ENCODE results near the gene DCN.

DCN gene

DNA sequence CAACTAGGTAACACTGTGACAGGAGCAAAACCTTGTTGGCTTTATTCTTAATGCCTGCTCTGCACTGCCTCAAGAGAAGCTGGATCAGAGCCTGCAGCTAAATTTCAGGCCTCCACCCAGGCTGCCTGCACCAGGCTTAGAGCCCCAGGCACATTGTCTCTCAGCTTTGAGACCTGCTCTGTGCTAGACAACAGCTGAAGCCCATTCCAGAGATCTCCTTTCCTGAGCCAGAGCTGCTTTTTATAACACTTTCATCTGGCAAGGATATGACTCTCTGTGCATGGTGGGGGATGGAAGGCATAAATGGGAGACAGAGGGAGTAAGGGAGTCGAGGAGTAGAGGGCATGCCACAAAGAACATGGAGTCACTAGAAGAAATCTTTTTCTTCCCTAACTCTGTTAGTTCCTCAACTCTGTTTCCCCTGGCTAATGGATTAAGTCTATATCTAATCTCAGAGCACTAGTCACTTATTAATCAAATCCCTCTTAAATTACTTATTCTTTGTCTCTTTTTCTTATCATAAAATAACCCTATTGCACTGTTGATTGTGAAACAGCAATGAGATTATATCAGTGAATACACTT is 44.2 kb downstream of the DCN start:
- DNase-seq (ENCODE audit: low read depth in 2 of 2): no peak

DNA sequence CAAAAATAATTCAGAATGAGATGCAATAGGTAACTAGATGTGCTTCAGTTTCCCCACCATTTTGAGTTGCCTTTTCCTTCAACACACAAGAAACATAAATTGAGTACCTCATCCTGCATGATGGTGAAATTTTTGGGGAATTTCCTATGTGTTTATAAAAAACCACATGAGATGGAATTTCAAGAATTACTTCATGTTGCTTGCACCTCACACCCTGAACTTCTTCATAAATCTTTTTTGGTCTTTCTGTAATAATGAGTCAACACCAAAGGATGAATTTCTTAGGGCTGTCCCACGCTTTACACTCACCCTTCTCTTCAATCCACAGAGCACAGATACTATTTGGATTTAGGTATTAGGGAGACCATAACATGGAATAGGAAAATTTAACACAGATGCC is 48.7 kb downstream of the DCN start:
- no peak for DNase-seq (ENCODE audit: low read depth in 2 of 2)

DNA sequence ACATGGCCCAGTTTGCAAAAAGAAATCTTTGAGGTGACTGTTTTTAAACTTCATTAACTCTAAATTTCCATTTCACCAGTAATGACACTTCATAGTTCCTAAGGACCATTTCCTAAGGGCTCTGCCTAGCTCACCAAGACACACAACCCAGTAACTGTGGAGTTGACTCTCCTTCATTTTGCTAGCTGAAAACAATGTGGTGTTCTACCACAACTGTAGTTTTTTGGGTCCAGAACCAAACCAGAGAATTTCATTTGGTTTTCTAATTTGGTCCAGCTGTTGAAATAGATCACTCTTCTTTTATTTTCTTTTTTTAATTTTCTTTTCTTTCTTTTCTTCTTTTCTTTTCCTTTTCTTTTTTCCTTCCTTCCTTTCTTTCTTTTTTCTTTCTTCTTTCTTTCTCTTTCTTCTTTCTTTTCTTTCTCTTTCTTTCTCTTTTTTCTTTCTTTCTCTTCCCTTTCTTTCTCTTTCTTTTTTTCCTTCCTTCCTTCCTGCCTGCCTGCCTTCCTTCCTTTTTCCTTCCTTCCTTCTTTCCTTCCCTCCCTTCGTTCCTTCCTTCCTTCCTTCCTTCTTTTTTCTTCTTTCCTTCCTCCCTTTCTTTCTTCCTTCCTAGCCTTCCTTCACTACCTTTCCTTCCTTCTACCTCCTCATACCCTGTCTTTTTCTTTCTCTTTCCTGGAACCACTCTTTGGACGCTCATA is 52.8 kb downstream of the DCN start:
- DNase-seq (ENCODE audit: low read depth in 2 of 2): no peak

DNA sequence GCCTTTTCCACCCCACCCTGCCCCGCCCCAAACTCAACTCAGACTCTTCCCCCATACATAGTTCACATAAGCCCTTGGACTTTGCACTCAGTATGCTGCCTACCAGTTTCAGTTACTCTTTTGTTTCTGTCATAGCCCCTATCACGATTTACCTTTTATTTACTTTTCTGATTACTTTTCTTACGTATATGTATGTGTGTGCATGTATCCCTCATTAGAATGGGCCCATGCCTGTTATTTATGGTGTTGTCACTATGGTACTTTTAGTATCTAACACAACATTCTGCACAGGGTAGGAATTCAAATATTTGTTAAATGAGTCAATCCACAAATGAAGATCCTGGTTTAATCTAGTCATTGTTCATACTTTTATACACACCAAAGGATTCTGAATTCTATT is 54.9 kb downstream of the DCN start:
- no peak for DNase-seq (ENCODE audit: low read depth in 2 of 2)

DNA sequence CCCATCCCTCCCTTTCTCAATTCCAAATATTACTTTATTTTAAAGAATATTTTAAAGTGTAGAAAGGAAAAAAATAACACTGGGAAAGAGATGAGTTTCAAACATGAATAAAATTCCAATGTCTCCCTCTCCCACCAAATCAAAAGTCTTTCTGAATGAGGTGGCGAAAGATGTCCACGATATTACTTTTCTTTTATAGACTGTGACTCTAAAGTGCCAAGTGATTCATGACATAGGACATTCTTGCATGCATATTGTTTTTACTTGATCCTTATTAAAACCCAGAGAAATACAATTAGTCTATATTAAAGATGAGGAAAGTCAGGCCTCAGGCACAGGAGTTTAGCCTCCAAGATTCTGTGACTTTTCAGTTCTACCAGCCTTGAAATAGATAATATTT is 55.3 kb downstream of the DCN start:
- no peak for DNase-seq (ENCODE audit: low read depth in 2 of 2)

DNA sequence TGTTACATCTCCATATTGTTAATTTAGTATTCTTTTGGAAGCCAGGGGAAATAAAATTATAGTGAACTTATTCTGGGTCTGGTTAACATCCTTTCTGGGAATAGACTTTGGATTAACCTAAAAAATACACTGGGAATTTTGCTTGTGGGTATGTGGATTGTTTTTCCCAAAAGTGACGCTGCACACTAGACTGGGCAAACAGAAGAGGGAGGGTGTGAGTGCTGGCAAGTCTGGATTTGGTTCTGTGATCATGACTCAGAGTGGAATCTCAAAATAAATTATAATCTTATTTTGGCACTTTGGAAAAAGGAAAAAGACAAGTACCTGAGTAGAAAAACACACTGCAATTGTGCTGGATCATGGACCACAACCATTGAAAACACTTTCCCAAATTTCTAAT is 56.1 kb downstream of the DCN start:
- DNase-seq (ENCODE audit: low read depth in 2 of 2): no peak

DNA sequence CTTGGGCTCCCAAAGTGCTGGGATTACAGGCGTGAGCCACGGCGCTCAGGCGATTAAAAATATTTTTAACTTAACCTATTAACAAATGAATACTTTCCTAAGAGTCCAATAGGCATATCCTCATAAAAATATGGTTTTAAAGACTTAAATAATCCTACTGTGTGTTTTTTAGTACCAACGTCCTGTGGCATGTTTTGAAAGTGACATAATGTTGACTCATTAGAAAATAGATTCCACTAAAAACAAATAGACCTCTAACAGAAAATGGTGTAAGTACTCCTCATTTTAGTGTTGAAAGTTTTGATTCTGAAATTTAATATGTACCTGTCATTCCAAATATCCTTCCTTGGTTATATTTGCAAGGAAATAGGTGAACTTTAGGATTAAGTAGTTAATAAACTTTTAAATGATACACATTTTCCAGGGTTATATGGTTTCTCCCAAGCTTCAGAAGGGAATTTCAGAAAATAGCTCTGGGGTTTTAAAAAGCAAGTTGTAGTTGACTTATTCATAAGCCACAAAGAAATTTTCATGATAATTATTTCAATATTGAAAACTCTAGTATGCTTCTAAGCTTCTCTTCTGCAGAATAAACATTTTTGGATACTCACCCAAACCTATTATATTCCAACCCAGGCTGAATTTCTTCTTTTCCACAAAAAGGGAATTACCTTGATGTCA is 59.2 kb downstream of the DCN start:
- DNase-seq (ENCODE audit: low read depth in 2 of 2): no peak

DNA sequence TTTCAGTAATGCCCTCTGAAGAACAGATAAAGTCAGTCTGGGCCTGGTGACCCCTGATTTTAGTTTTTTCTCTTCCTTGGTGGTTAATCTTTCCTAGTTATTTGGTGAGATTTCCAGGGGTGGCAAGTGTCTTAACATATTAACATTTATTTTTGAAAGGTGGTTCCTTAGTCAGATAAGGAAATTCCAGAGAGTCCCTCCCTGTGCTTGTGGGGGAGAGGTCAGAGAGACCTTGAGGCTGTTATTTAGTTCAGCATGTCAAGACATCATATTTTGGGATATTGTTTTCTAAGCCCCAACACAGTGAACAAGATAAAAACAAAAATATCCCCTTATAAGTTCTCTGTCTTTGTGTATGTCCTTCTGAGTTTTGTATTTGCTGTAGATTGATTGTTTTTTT is 61.8 kb downstream of the DCN start:
- no peak for DNase-seq (ENCODE audit: low read depth in 2 of 2)

DNA sequence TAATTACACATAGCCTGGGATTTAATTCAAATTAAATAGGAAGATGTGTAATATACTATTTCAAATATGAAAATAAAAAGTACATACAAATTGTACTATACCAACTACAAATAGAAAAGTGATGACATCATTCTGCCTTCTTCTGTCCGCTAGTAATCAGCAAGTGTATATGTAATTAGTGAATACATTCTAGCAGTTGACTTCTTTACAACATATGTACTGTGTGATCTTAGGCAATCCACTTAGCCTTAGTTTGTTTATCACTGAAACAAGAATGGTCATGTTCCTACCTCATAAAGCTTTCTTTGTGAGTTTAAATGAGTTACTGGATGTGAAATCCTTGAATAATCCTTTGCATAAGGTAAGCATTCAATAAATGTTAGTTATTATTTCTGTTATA is 63.5 kb downstream of the DCN start:
- DNase-seq (ENCODE audit: low read depth in 2 of 2): no peak

DNA sequence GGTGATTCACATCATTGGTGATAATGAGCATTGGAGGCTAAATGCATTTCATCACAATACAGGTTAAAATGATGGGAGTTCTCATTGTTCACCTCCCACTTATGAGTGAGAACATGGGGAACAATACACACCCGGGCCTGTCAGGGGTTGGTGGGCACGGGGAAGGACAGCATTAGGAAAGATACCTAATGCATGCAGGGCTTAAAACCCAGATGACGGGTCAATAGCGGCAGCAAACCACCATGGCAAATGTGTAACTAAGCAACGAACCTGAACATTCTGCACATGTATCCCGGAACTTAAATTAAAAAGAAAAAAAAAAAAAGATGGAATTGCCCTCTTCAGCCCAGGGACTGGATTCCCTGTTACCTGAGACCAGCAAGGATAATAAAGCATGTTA is 69.0 kb downstream of the DCN start:
- no peak for DNase-seq (ENCODE audit: low read depth in 2 of 2)

DNA sequence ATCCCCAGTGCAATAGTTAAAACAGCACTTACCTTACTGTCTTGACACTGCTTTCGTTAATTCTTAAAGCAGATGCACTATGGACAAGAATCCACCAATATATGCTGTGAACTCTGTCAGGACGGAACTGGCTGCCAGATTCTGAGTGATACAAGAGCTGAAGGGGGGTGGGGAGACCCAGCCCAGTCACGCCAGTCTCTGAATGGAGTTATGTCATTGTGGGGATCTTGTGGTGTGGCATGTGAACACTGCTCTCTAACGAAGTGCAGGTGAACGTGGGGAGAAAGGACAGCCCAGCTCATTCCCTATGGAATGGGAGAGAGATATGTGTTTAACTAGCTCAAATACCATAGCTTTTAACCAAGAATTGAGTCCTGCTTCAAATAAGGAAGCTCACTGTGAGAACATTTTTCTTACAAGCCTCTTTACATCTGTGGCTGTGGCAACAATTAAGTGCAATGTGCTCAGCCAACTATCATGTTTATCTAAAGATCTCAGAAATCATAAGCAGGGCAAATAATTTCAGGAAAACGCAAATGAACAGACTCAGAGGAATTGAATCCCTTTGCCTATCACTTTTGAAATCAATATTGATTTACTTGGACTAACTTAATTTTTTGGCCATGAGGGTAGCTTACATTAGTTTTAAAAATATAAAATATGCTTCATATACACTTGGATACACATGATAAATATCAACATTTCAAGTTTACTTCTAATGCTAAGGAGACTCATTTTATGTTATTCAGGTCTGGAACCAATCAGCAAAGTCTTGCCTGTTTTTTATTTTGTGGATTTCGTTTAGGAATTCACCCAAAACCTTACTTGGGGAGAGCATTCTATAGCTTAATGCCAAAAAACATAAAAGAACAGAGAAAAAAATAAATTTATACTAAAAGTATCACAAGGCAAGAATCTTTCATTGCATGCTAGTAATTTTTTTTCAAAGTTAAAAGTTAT is 71.0 kb downstream of the DCN start, which contains the start of gene LUM:
Gene LUM, minus strand, starts transcription at position 129 of the 960 bp plus-strand sequence. CDS start 2,515 bp downstream, outside the sequence.
- DNase-seq (ENCODE audit: low read depth in 2 of 2): no peak

DNA sequence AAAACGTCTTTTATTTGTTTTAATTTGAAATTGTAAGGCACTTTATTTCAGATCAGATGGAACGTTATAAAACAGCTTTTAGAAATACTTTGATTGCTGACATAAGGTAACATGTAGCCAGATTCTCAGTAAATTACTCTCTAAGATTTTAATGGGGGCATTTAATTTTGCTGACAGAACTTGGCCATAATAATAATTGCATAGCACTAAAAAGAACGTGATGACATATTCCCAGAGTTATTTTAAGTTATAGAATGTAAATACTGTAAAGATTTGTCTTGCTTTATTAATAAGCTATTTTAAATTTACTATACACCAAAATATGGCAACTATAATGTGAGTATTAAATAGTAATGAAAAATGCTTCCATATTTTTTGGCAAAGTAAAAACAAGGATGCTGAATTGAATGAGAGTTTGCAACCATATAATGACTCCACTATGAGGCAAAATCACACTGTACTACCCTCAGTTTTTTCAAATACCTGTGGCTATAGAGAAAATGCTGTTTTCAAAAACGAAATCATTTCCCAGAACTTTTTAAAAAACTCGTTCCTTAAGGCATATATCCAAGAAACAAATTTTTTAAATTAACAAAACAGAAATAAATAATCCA is 72.2 kb downstream of the DCN start:
- no peak for DNase-seq (ENCODE audit: low read depth in 2 of 2)

DNA sequence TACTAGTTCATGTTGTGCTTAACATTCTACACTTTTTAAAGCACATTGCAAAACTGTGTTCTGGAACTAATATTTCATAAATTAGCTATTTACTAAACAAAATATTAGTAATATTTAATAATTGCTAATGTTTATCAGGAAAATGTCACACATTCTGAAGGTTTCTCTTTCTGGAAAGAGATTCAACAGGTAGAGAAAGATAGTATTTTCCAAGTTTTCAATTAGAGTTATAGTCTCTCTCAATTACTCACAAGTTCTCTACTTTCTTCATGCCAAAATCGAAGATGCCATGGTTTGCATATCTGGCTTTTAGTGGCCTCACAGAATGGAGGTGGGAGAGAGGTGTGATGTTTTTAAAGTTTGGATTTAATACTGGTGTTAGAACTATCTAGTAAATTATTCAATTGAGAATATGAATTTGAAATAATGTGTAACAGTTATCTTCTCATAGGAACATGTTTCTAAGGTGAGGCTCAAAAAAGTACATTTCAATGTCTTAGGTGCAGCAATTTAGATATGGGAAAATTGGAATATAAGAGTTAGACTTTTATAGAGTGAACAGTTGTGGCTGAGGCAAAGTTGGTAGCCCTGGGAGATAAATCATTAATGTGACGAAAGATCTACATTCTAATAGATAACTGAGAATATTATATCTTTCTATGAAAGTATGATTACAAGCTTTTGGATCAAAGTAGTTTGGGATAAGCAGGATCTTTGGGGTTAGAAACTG is 72.9 kb downstream of the DCN start:
- no peak for DNase-seq (ENCODE audit: low read depth in 2 of 2)

DNA sequence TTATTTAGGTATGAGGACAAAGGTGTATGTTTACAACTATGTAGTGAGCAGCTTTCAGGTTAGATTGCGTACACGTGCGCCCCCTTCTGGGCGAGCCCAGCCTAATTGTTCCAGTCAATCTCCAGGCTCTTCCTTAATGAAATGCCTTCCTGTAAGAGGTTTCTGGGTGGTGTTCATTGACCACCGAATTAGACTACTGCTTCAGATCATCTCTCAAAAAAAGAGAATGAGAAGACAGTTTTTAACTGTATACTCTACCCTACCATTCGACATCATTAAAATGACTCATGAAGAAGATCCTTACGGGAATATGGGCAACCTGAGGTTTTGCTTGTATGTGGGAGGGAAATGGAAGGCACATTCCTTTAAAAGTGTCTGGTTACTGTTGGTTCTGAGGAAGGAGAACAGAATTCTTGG is 73.5 kb downstream of the DCN start:
- no peak for DNase-seq (ENCODE audit: low read depth in 2 of 2)

DNA sequence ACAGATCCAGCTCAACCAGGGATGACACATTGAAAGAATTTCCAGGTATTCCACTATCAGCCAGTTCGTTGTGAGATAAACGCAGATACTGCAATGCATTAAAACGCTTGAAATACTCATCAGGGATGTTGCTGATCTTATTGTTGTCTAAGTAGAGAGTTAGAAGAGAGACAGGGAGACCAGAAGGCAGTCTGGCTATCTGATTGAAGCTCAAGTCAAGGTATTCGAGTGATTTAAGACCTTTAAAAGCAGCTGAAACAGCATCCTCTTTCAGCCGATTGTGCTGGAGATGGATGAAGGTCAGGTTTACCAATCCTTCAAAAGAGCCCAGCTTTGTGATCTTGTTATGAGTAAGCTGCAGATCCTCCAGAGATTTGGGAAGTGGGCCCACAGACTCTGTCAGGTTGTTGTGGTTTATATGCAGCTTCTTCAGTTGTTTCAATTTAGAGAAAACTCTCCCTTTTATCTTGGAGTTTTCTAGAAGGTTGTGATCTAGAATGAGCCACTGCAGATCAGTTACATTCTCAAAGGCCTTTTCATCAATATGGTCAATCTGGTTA is 74.3 kb downstream of the DCN start:
- no peak for DNase-seq (ENCODE audit: low read depth in 2 of 2)

DNA sequence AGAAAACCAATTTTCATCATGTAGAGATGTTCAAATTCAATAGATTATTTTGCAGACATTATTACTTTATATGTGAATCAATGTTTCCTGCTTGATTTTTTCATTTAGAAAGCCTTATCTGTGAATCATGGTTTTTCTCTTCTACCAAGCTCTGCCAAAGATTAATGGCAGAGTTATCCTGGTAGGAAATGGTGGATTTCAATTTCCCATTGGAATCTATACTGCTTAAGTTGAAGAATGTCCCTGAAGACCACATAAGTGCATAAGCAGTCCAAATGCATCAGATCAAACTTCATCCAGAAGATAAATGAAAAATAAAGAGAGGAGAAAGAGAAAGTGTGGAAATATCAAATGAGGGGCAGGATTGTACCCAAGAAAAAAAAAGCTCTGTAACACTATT is 76.3 kb downstream of the DCN start:
- DNase-seq (ENCODE audit: low read depth in 2 of 2): no peak

DNA sequence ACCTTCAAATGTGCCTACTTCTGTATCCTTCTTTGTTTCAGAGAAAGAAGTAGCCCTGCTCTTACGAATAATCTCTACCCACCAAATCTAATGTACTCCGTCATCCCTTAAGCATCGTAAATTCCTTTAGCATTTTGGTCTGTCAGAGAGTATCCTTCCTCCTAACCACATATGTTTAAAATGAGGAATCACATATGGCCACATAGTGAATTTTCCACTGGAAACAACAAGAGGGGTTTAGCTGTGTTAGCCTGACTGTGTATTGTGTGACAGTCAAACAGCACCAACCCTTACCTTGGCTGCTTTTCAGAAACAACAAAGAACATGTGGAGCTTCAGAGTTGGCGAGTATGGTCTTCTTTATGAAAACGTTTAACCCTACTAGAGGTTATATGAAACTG is 76.8 kb downstream of the DCN start:
- no peak for DNase-seq (ENCODE audit: low read depth in 2 of 2)

DNA sequence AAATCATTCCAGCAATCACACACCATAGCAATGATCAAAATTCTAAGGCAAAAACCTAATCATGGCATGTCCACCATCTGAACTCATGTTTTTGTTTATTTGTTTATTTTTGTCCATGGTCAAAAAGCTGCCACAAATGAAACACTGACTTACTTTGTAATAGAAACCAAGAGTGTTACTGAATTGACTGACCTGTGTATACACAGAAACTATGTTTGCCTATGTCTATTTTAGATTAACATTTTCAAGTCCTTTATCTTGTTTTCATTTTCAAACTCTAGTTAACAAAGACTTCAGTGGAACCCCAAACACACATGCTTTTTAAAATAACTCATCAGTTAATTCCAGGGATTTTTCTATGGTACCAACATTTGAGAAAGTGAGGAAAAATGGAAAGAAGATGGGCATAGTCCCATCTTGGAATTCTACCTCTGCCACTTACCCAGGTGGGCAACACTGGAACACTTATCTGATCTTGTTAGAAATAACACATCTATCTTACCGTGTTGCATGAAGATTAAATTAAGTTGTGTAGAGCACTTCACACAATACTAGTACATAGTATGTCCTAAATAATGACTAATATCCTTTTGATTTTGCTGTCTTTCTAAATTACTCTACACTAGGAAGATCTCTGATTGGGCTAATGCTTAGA is 77.7 kb downstream of the DCN start:
- DNase-seq (ENCODE audit: low read depth in 2 of 2): no peak

DNA sequence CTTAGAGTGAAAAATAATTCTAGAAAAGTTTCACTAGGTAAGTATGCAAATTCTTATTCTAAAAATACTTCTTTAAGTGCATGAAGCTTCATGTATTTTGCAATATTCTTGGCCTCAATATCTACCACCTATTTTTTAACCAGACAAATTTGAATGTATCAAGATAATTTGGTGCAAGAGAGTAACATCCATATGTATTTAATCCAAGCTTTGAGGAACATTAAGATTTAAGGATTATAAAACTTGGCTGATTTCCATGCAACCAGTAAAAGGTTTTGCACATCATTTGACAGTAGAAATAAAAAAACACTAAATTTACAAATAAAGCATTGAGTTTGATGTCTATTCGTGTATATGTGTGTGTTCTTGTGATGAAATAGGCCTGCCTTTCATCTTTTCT is 79.0 kb downstream of the DCN start:
- no peak for DNase-seq (ENCODE audit: low read depth in 2 of 2)

DNA sequence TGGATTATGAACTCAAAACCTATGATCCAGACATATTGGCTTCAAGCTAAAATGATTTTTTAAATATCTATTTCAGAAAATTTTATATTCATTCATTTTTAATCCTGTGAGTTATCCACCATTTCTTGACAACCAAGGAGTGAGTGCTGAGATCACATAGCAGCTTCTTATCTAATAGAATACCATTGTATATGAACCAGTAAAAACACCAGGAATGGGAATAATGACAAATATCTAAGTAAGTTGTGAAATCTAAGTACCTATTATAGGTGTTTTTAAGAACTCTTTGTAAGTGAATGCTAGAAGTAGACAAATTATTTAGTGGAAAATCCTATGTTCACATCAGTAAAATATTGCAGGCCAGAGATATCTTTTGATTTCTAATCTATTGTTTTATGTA is 79.5 kb downstream of the DCN start:
- DNase-seq (ENCODE audit: low read depth in 2 of 2): no peak
